Activated CD4-positive, CD25-positive, alpha-beta regulatory T cell treated with anti-CD3 and anti-CD28 coated beads, Interleukin-2, amount 50 U/mL, for 16 hours (primary cell): ENCODE data around the gene PLCB4.

Source experiments
- DNase-seq: peaks from one replicate; pipeline ENCODE4 v3.0.0-alpha.2; 2020; ENCODE audit warnings: low read depth, low spot score

The PLCB4 gene

GRCh38 chr20:9102456-9102855, 33.6 kb downstream of the PLCB4 start:
- DNase-seq, result no peak

DNA sequence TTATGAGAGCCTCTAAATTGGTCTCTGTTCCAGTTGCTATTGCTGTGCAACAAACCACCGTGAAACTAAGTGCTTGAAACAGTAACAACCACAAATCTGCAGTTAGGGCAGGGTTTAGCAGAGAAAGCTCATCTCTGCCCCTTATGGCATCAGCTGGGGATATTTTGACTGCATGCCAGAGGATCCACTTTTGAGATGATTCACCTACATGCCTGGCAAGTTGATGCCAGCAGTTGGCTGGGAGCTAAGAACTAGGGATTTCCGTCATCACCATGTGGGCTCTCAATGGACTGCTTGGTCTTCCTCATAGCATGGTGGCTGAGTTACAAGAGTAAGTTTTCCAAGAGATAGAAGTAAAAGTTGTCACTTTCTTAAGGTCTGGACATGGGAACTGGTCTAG, 35.1 kb downstream of the PLCB4 start:
- DNase-seq, result no peak

- no peak for DNase-seq
These were observed 39.4 kb downstream of the PLCB4 start for GRCh38 chr20:9108260-9108659.

GRCh38 chr20:9109566-9109965, 40.7 kb downstream of the PLCB4 start:
- DNase-seq, result no peak

- DNase-seq, result no peak
These were observed 41.5 kb downstream of the PLCB4 start for GRCh38 chr20:9110365-9110764.

DNA sequence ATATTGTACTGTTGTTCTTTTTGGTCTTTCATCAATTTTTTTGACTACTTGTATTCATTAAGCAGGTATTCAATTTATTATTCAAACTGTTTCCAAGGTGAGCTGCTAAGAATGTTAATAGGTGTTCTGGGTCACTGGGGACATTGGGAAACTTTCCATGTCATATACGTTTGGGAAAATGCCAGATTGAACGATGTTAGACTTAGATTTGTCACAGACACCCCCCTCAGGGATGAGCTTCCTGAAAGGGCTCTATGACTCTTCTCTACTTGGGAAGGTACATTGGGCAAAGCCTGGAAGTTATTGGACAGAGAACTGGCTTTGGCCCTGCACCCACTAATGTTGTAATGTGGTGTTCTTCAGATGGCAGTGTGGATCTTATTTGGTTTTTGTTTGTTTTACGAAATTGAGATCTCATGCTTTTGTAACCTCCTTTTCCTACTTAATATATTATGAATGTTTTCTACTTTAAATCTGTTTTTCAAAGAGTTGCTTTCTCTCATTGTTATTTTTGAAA, 42.1 kb downstream of the PLCB4 start:
- no peak for DNase-seq

- no peak for DNase-seq
These were observed 43.9 kb downstream of the PLCB4 start for GRCh38 chr20:9112541-9113515.

DNA sequence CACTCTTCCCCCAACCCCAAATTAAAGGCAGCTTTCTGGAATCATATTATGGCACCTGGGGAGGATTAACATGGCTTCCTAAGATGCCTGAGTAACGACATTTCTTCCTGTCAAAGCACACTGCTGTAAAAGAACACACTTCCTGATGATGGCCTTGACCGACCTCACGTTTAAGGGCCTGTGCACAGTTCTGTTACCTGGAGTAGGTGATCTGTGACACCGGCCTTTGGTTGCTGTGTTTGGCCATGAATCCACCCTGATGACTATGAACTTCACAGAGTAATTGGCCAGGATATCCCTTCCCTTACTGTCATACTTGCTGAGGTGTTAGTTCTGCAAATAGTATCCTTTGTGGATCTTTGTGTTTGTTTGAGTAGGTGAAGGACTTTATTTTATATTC, 45.8 kb downstream of the PLCB4 start:
- no peak for DNase-seq

GRCh38 chr20:9117548-9117947, 48.7 kb downstream of the PLCB4 start:
- DNase-seq, result no peak

DNA sequence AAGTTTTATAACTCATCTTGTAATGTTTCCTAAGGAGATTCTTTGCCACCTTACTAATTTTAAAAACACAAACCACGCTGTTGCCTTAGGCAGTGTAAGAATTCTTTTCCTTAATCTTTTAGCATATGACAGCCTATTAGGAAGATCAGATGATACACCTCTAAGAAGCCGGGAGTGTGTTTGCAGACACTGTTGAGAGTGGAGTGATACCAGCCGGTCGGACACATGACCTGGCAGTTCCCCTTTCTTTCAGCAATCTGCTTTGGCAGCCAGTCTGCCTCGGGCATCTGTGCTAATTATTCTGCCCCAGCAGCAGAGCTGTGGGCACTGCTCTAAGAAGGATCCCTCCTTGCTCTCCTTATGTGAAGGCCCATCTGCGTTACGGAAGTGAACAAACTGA, 50.9 kb downstream of the PLCB4 start:
- DNase-seq, result no peak

DNA sequence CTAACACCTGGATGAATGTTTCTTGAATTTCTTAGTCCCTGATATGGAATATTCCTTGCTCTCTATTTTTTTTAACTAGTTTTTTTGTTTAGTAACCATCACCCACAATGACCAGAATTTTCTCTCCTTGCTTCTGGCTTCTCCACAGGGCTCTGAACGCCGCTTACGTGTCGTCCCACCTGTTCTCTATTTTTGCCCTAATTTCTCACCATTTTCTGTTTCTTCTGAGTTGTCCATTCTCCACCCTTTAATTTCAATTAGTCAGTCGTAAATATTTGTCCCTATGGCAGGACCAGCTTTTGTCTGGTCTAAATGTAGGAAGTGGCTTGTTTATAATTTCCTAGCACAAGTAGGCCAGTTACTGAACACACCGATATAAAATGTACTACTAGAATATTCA, 52.3 kb downstream of the PLCB4 start:
- no peak for DNase-seq

DNA sequence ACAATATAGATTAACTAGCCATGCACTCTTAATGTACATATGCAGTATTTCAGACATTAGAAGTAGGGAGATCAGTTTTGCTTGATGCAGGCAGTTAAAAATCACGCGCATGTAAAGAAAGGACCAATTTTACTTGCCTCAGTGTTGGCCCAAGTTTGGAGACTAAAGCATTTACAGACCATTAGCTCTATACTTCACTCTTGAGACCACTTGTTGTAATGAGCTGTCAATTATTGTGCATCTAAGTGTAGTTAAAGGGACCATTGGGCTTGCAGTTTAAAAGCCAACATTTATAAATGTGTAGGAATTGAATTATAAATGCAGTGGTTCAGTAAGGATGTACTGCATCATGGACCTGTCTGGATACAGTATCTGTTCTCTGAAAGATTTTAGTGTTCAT, 53.7 kb downstream of the PLCB4 start:
- no peak for DNase-seq

DNA sequence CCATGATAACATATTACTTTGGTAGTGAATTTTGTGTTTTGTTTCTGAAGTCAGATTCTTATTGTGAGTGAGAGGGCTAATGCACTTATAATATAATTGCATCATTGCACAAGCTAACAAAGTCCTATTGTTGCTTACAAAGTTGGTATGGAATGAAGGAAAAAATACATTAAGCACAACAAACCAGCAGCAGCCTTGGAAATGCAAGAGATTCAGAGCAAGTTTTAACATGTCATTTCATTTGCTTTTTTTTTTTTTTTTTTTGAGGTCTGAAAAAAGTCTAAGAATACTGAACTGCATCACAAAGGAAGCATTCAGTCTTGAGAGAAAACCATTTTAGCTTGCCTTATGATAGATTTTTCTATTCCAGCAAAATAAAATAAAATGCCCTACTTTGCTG, 57.6 kb downstream of the PLCB4 start:
- no peak for DNase-seq

GRCh38 chr20:9128568-9128967, 59.7 kb downstream of the PLCB4 start:
- no peak for DNase-seq

DNA sequence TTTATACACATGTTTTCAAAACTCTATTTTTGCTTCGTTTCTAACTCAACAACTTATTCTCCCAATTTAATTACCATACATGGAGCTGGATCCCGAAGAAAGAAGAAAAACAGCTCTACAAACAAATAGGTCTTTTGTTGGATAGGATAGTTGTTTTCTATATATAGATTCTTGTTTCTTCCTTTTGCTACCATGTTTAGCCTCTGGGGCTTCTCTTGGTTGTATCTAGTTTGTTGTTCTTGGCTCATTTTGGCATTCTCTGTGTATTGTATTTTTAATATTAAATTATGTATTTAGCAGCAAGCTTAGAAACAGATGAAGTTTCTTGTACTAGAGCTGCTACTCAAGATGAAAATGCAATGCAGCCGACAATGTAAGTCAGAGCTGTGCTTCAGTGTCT, 60.9 kb downstream of the PLCB4 start:
- no peak for DNase-seq

- no peak for DNase-seq
These were observed 61.6 kb downstream of the PLCB4 start for GRCh38 chr20:9130521-9130920.

GRCh38 chr20:9131841-9132240, 63.0 kb downstream of the PLCB4 start:
- no peak for DNase-seq

DNA sequence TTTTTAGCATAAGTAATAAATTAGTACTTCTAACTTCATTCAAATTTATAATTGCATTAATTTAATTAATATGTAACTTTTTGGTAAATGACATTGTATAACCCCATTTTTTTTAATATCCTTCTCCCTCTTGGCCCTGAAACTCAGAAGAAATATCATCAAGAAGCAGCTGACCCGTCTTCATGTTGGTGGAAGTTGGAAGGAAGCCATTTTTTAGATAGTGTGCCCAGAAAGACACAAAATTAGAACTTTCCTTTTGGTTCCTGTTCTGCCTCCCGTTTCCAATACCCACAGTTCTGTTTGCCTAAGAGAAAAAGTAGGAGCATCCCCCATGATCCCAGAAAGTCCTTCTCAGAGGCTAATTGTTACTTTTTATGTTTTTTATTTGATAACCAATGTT, 65.5 kb downstream of the PLCB4 start:
- no peak for DNase-seq

DNA sequence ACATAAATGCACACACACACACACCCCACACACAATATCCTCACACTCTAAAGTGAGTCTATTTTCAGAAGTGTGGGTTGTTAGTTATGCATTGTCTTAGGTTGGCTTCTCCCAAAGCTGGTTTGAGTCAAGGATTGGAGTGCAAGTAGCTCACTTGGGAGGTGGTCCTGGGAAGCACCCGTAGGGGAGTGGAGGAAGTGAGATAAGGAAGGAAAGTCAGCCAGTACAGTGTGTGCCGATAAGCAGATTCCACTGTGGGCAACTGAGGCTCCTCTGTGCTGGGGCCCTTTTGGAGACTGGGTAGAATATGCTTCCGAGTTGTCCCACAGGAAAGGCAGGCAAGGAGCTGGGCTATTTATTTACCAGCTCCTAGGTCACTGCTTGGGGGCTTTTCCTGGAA, 67.2 kb downstream of the PLCB4 start:
- no peak for DNase-seq

GRCh38 chr20:9137001-9137400, 68.1 kb downstream of the PLCB4 start:
- DNase-seq, result no peak

GRCh38 chr20:9139106-9139833, 70.4 kb downstream of the PLCB4 start:
- DNase-seq, result no peak

DNA sequence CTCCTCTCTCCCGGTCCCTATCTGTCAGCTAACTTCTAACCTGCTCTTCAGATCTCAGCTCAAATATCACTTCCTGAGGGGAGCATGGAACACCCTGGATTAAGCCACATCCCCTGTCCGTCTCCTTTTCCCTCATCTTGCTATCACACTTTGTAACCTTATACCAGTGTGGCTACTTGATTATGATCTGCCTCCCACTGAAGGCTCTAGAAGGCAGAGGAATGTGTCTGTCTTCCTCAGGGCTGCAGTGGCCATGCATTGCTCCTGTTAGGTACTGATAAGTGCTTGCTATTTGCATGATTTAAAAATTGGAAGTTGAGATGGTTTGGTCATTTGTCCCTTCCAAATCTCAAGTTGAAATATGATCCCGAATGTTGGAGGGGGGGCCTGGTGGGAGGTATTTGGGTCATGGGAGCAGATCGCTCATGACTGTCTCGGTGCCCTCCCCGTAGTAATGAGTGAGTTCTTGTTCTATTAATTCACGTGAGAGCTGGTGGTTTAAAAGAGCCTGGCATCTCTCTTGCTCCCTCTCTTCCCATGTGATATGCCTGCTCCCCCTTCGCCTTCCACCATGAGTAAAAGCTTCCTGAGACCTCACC, 71.4 kb downstream of the PLCB4 start:
- no peak for DNase-seq
